Neural progenitor cell (in vitro differentiated cells): ENCODE data around the gene SURF2. TPM values are rescaled to one million over a fixed set of nuclear protein-coding genes. Genes with fewer than 3 reads are reported as not detected.
A peak's percentile ranks its signal among the peaks of the same experiment; 100 is the strongest.

Source experiments
- DNase-seq: peaks from one replicate; pipeline ENCODE4 v3.0.0-alpha.2; 2016; ENCODE audit warnings: low spot score
- H2AFZ ChIP-seq: fragments of 200-600 bp; sonication (generic); replicated peaks from 2 replicates; pipeline ENCODE4 v1.6.1; 2016; ENCODE audit warnings: antibody characterized with exemption
- H3F3A ChIP-seq: fragments of 200-600 bp; sonication (generic); 2 replicates; pipeline ENCODE4 v1.6.1; 2016; ENCODE audit warnings: antibody characterized with exemption, low read depth
- H3K27ac ChIP-seq: fragments of 200-600 bp; sonication (generic); 2 replicates; pipeline ENCODE4 v1.5.1; 2016; ENCODE audit warnings: mild to moderate bottlenecking
- H3K27me3 ChIP-seq: fragments of 200-600 bp; sonication (generic); 2 replicates; pipeline ENCODE4 v1.6.1; 2016; ENCODE audit warnings: mild to moderate bottlenecking, moderate library complexity
- H3K36me3 ChIP-seq: fragments of 200-600 bp; sonication (generic); 2 replicates; pipeline ENCODE4 v1.5.1; 2016
- H3K4me1 ChIP-seq: fragments of 200-600 bp; sonication (generic); 2 replicates; pipeline ENCODE4 v1.6.1; 2016; ENCODE audit warnings: mixed run types
- H3K4me2 ChIP-seq: fragments of 200-600 bp; sonication (generic); 2 replicates; pipeline ENCODE4 v1.6.1; 2016
- H3K4me3 ChIP-seq: fragments of 200-600 bp; sonication (generic); 2 replicates; pipeline ENCODE4 v1.5.1; 2016
- H3K79me2 ChIP-seq: fragments of 200-600 bp; sonication (generic); 2 replicates; pipeline ENCODE4 v1.6.1; 2016; ENCODE audit warnings: low read depth
- H3K9ac ChIP-seq: fragments of 200-600 bp; sonication (generic); 2 replicates; pipeline ENCODE4 v1.6.1; 2016
- H3K9me3 ChIP-seq: fragments of 200-600 bp; sonication (generic); 2 replicates; pipeline ENCODE4 v1.5.1; 2016; ENCODE audit warnings: low read depth
- H4K20me1 ChIP-seq: fragments of 200-600 bp; sonication (generic); 2 replicates; pipeline ENCODE4 v1.6.1; 2016; ENCODE audit warnings: low read depth
- H3K27ac Mint-ChIP-seq: 3 replicates; pipeline ENCODE4 v1.8.0; 2021; ENCODE audit warnings: mixed read lengths
- H3K27me3 Mint-ChIP-seq: 2 replicates; pipeline ENCODE4 v1.8.0; 2022; ENCODE audit warnings: low read depth, mild to moderate bottlenecking, inconsistent platforms, moderate library complexity, mixed read lengths; ENCODE audit not compliant: insufficient read depth
- H3K36me3 Mint-ChIP-seq: 3 replicates; pipeline ENCODE4 v1.8.0; 2021; ENCODE audit warnings: mixed read lengths
- H3K4me1 Mint-ChIP-seq: 3 replicates; pipeline ENCODE4 v1.8.0; 2021; ENCODE audit warnings: mixed read lengths
- H3K4me3 Mint-ChIP-seq: 3 replicates; pipeline ENCODE4 v1.8.0; 2021; ENCODE audit warnings: mild to moderate bottlenecking, moderate library complexity, mixed read lengths
- H3K9me3 Mint-ChIP-seq: 3 replicates; pipeline ENCODE4 v1.8.0; 2020; ENCODE audit warnings: mixed read lengths
- CTCF ChIP-seq: fragments of 200-600 bp; sonication (generic); IDR thresholded peaks from 2 replicates; pipeline ENCODE4 v1.5.1; 2017; ENCODE audit warnings: antibody characterized with exemption, mild to moderate bottlenecking
- EZH2 ChIP-seq: fragments of 200-600 bp; sonication (generic); IDR thresholded peaks from 2 replicates; pipeline ENCODE4 v1.6.1; 2017; ENCODE audit warnings: antibody characterized with exemption, mild to moderate bottlenecking, moderate library complexity
- EZH2phosphoT487 ChIP-seq: fragments of 200-600 bp; sonication (generic); IDR thresholded peaks from 2 replicates; pipeline ENCODE4 v1.6.1; 2017; ENCODE audit warnings: antibody characterized with exemption
- total RNA-seq: library from RNA; depleted of rRNA; stranded (reverse); fragments of >200 nt; gene quantifications from 2 replicates; pipeline ENCODE4 v1.2.3, GENCODE V29; 2015; ENCODE audit warnings: low replicate concordance

SURF2 gene
- total RNA-seq, 1 donor from 2014 or later: 16.0 TPM

- Mint-ChIP-seq H3K27me3 (peaks cover 4% of the 10 kb centered on the region), H3K36me3 (peaks cover 7% of the 10 kb centered on the region), H3K4me3 (peak overlapping the region; percentile 83), H3K4me1 (peaks cover 13% of the 10 kb centered on the region), H3K9me3 (no peaks in the 10 kb centered on the region), H3K27ac (no peak overlapping the region)
- Histone ChIP-seq H2AFZ (no peak overlapping the region), H3K79me2 (peaks cover 31% of the 10 kb centered on the region), H3K36me3 (no peaks in the 10 kb centered on the region), H3K27ac (no peak overlapping the region), H3K4me1 (peaks cover 4% of the 10 kb centered on the region), H4K20me1 (peaks cover 29% of the 10 kb centered on the region), H3K9me3 (no peaks in the 10 kb centered on the region), H3K4me2 (no peak overlapping the region), H3K9ac (no peak overlapping the region), H3K4me3 (no peak overlapping the region), H3F3A (no peaks in the 10 kb centered on the region), H3K27me3 (peaks cover 13% of the 10 kb centered on the region)
- no peak for DNase-seq
- no peak for TF ChIP-seq EZH2phosphoT487
- TF ChIP-seq CTCF: no peak
- TF ChIP-seq EZH2: no peak
These were observed 21.4 kb downstream of the SURF2 start for GRCh38 chr9:133377721-133378216.

- Mint-ChIP-seq H3K27ac (peak overlapping the region; percentile 24), H3K4me1 (peaks cover 13% of the 10 kb centered on the region), H3K4me3 (peak overlapping the region; percentile 33), H3K9me3 (no peaks in the 10 kb centered on the region), H3K27me3 (peaks cover 4% of the 10 kb centered on the region), H3K36me3 (peaks cover 7% of the 10 kb centered on the region)
- Histone ChIP-seq H3K4me2 (no peak overlapping the region), H4K20me1 (peaks cover 22% of the 10 kb centered on the region), H3K79me2 (peaks cover 23% of the 10 kb centered on the region), H3F3A (no peaks in the 10 kb centered on the region), H3K4me3 (no peak overlapping the region), H3K36me3 (no peaks in the 10 kb centered on the region), H3K9ac (no peak overlapping the region), H3K9me3 (no peaks in the 10 kb centered on the region), H3K27me3 (peaks cover 13% of the 10 kb centered on the region), H3K4me1 (peaks cover 4% of the 10 kb centered on the region), H2AFZ (no peak overlapping the region), H3K27ac (no peak overlapping the region)
- DNase-seq: no peak
- TF ChIP-seq EZH2phosphoT487: no peak
- TF ChIP-seq EZH2: no peak
- TF ChIP-seq CTCF: no peak
These were observed 22.1 kb downstream of the SURF2 start for GRCh38 chr9:133378408-133378962.

- Mint-ChIP-seq H3K27me3 (peaks cover 4% of the 10 kb centered on the region), H3K36me3 (peaks cover 7% of the 10 kb centered on the region), H3K4me3 (peak overlapping the region; percentile 11), H3K4me1 (peaks cover 13% of the 10 kb centered on the region), H3K27ac (peak overlapping the region; percentile 48), H3K9me3 (no peaks in the 10 kb centered on the region)
- H3K4me1 ChIP-seq: peaks cover 4% of the 10 kb centered on the region
- no peak overlapping the region for H3K4me2 ChIP-seq
- no peaks in the 10 kb centered on the region for H3K9me3 ChIP-seq
- no peaks in the 10 kb centered on the region for H3K36me3 ChIP-seq
- DNase-seq: no peak
- no peak overlapping the region for H3K27ac ChIP-seq
- peaks cover 14% of the 10 kb centered on the region for H3K79me2 ChIP-seq
- peaks cover 13% of the 10 kb centered on the region for H4K20me1 ChIP-seq
- no peaks in the 10 kb centered on the region for H3F3A ChIP-seq
- H3K9ac ChIP-seq: no peak overlapping the region
- H2AFZ ChIP-seq: no peak overlapping the region
- H3K27me3 ChIP-seq: peaks cover 13% of the 10 kb centered on the region
- no peak overlapping the region for H3K4me3 ChIP-seq
- TF ChIP-seq EZH2phosphoT487: no peak
- no peak for TF ChIP-seq EZH2
- TF ChIP-seq CTCF: no peak
These were observed 23.1 kb downstream of the SURF2 start for GRCh38 chr9:133379153-133380086.
